BJ (cell line): Measurements from ENCODE around the gene BCL2. TPM values are rescaled to one million over a fixed set of nuclear protein-coding genes. Genes with fewer than 3 reads are reported as not detected.

Source experiments
- CTCF ChIA-PET: fragments of 350-600 bp; formaldehyde crosslinking; extraction: SDS; loops from one replicate; lab custom pipeline; 2021; ENCODE audit warnings: antibody characterized with exemption, inconsistent platforms; lab: Yijun Ruan, JAX
- POLR2A ChIA-PET: fragments of 300-600 bp; sonication (Branson Sonifier 250); formaldehyde crosslinking; extraction: SDS; loops from one replicate; lab custom pipeline; 2021; ENCODE audit warnings: antibody characterized with exemption; lab: Charles Lee
- DNase-seq: peaks from one replicate; pipeline ENCODE4 v3.0.0-alpha.2; 2011; ENCODE audit warnings: low read depth
- H3K27me3 ChIP-seq: 2 replicates; pipeline ENCODE4 v1.6.0; 2011; ENCODE audit warnings: low read length; ENCODE audit not compliant: control insufficient read depth, insufficient read depth
- H3K36me3 ChIP-seq: 2 replicates; pipeline ENCODE4 v1.5.1; 2011; ENCODE audit warnings: low read length; ENCODE audit not compliant: control insufficient read depth, insufficient read depth
- H3K4me3 ChIP-seq: 2 replicates; pipeline ENCODE4 v1.5.1; 2011; ENCODE audit warnings: low read depth, mild to moderate bottlenecking, control low read depth, low read length
- polyA plus RNA-seq: library from polyadenylated mRNA; depleted of rRNA; stranded (reverse); fragments of >200 nt; gene quantifications from 2 replicates; pipeline ENCODE4 v1.2.3, GENCODE V29; 2011
- TF ChIP-seq, protein P1 (sequence below): IDR thresholded peaks from 2 replicates; pipeline ENCODE4 v1.5.1; 2011; ENCODE audit warnings: low read depth, mild to moderate bottlenecking, control low read depth, inconsistent platforms, low read length, moderate library complexity; ENCODE audit not compliant: insufficient read depth

BCL2 gene
- polyA plus RNA-seq, 1 experiment = 0.15 TPM

GRCh38 chr18:63263444-63263843 is 56.1 kb downstream of the BCL2 start:
- CTCF ChIA-PET = no interaction called here
- TF ChIP-seq, protein P1, sequence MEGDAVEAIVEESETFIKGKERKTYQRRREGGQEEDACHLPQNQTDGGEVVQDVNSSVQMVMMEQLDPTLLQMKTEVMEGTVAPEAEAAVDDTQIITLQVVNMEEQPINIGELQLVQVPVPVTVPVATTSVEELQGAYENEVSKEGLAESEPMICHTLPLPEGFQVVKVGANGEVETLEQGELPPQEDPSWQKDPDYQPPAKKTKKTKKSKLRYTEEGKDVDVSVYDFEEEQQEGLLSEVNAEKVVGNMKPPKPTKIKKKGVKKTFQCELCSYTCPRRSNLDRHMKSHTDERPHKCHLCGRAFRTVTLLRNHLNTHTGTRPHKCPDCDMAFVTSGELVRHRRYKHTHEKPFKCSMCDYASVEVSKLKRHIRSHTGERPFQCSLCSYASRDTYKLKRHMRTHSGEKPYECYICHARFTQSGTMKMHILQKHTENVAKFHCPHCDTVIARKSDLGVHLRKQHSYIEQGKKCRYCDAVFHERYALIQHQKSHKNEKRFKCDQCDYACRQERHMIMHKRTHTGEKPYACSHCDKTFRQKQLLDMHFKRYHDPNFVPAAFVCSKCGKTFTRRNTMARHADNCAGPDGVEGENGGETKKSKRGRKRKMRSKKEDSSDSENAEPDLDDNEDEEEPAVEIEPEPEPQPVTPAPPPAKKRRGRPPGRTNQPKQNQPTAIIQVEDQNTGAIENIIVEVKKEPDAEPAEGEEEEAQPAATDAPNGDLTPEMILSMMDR = no peak
- Histone ChIP-seq H3K36me3 (no peaks in the 10 kb centered on the region), H3K4me3 (no peak overlapping the region), H3K27me3 (peaks cover 9% of the 10 kb centered on the region)
- POLR2A ChIA-PET = no interaction called here
- no peak for DNase-seq

DNA sequence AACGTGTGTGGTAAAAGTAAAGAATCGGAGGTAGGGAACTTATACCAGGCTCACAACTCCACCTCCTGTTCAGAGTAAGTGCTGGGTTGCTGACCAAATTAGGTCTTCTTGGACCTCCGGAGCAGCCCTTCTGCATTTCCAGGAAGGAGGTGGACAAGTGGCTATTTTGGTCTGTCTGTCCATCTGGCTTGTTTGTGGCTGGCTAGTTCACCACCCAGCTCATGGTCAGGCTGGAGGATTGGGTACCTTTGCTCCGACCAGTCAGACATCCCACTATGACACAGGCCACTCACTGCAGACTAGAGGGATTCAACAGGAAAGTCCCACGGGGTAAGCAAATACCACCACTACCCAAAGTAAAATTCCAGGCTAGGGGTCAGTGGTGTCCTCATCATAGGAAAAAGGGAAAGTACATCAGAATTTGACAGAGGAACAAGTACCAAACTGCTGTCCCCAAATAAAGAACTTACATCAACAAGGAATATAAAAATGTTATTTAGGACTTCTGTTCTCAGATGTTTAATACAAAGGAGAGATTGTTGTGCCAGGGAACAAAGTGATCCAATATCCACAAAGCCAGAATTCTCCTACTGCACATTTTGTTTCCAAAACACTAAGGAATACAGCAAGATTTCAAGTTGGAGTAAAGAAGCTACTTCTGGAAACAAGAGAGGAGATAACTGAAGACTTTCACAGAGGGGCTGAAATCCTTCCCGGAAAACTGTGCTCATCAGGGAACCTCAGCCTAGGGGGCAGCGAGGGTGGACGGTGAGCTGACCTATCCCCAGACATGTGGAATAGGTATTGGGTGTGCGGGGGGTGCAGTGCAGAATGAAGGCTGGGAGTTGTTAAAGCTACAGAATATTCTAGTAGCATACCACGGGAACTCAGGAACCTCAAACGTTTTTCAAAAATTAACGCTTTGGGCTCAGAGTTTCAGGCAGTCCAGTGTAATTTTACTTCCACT is 56.9 kb downstream of the BCL2 start:
- CTCF ChIA-PET = interaction anchor here (1.0 kb wide), 1 partner anchor 130 kb away, joined by 3 read pairs; no protein-coding TSS in a partner anchor
- H3K27me3 ChIP-seq = peaks cover 7% of the 10 kb centered on the region
- H3K4me3 ChIP-seq = no peak overlapping the region
- TF ChIP-seq, protein P1 = no peak
- no peak for DNase-seq
- POLR2A ChIA-PET = no interaction called here
- no peaks in the 10 kb centered on the region for H3K36me3 ChIP-seq

- Histone ChIP-seq H3K36me3 (no peaks in the 10 kb centered on the region), H3K27me3 (peaks cover 10% of the 10 kb centered on the region), H3K4me3 (no peak overlapping the region)
- TF ChIP-seq, protein P1 = no peak
- CTCF ChIA-PET = no interaction called here
- no peak for DNase-seq
- POLR2A ChIA-PET = no interaction called here
Observed at GRCh38 chr18:63261029-63261428, 58.5 kb downstream of the BCL2 start.

DNA sequence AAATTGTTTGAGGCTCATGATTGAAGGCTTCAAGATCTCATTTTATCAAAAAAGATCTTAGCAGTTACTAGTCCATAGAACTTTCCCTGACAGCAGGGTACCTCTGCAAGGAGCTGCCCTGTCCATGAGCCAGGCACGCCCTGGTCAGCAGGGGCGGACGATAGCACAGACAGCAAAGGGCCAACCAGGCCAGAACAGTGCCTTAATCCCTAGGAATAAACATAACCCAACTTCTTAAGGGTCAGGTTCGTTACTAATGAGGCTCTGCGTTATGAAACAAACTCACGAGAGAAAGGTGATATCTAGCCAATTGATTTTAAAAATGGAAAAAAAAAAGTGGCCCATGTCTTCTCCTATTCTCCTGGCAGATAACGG is 59.2 kb downstream of the BCL2 start:
- no peak overlapping the region for H3K4me3 ChIP-seq
- no peaks in the 10 kb centered on the region for H3K36me3 ChIP-seq
- TF ChIP-seq, protein P1 = no peak
- ChIA-PET CTCF (no interaction called here), POLR2A (no interaction called here)
- no peak for DNase-seq
- H3K27me3 ChIP-seq = peaks cover 11% of the 10 kb centered on the region

DNA sequence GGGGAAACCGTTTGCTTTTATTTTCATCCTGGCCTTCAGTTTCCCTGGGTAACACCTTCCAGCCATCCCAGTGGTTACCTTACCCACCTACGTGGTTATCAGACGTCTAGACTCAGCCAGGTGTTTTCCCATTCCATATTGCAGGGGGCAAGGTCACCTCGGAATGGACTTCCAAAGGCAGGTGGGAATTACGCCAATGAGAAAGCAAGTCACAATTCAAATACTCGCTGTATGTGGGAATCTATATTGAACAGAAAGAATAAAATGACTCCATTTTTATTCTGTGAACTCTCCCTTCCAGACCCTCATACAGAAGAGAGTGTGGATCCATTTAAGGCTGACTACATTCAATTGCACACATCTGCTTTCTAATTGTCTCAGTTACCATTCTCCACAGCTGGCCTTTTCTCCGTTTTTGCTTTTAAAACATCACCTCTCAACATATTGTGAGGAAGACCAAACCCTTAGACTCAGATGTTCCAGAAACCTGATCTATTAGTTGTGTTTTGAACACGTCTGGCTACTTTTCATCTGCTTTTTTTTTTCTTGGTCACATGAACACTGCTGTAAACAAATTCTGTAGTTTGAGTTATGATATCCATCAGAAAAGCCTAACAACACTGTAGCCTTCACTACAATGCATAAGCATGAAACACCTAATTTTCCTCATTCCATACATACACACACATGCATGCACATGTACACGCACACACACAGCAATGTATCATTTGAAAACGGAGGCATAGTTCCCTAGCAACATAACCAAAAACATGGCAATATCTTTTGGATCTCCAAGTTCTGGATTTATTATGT is 59.8 kb downstream of the BCL2 start:
- TF ChIP-seq, protein P1 = no peak
- no peak for DNase-seq
- ChIA-PET POLR2A (no interaction called here), CTCF (no interaction called here)
- H3K36me3 ChIP-seq = no peaks in the 10 kb centered on the region
- H3K4me3 ChIP-seq = no peak overlapping the region
- peaks cover 13% of the 10 kb centered on the region for H3K27me3 ChIP-seq
